OCI-LY7 (cell line): ENCODE measurements around the gene GYG1. TPM values are rescaled to one million over a fixed set of nuclear protein-coding genes. Genes with fewer than 3 reads are reported as not detected.

Source experiments
- BruUV-seq: library from RNA; stranded (reverse); fragments of 400-500 nt; replicated peaks from 2 replicates; lab custom pipeline; 2021; lab: Mats Ljungman, UMichigan
- CTCF ChIA-PET: fragments of 300-600 bp; sonication (Branson Sonifier 250); formaldehyde crosslinking; loops from one replicate; lab custom pipeline; 2022; ENCODE audit warnings: antibody characterized with exemption; ENCODE audit not compliant: unreplicated experiment; lab: Charles Lee
- POLR2A ChIA-PET: fragments of 300-600 bp; sonication (Branson Sonifier 250); formaldehyde crosslinking; loops from one replicate; lab custom pipeline; 2022; ENCODE audit warnings: antibody characterized with exemption; lab: Charles Lee
- DNase-seq: peaks from one replicate; pipeline ENCODE4 v3.0.0-alpha.2; 2015; ENCODE audit warnings: low spot score
- H2AFZ ChIP-seq: fragments of 200-600 bp; sonication (generic), shearing (Covaris generic); 2 replicates; pipeline ENCODE4 v1.6.1; 2014; ENCODE audit warnings: mild to moderate bottlenecking, antibody characterized with exemption, low read length, moderate library complexity
- H3K27ac ChIP-seq: fragments of 200-600 bp; sonication (generic); 2 replicates; pipeline ENCODE4 v1.5.1; 2014; ENCODE audit warnings: mixed run types, low read depth, mild to moderate bottlenecking, moderate library complexity, low read length, inconsistent platforms; ENCODE audit not compliant: poor library complexity, severe bottlenecking
- H3K36me3 ChIP-seq: fragments of 200-600 bp; sonication (generic); 2 replicates; pipeline ENCODE4 v1.6.1; 2014; ENCODE audit warnings: mild to moderate bottlenecking, antibody characterized with exemption, low read length, moderate library complexity, mixed read lengths; ENCODE audit not compliant: insufficient read depth
- H3K4me1 ChIP-seq: fragments of 200-600 bp; sonication (generic); 2 replicates; pipeline ENCODE4 v1.5.1; 2014; ENCODE audit warnings: mild to moderate bottlenecking, low read length; ENCODE audit not compliant: insufficient read depth, poor library complexity, severe bottlenecking
- H3K4me2 ChIP-seq: fragments of 200-600 bp; sonication (generic); 2 replicates; pipeline ENCODE4 v1.6.1; 2014; ENCODE audit warnings: mild to moderate bottlenecking, low read length
- H3K4me3 ChIP-seq: fragments of 200-600 bp; sonication (generic); 2 replicates; pipeline ENCODE4 v1.5.1; 2014; ENCODE audit warnings: mild to moderate bottlenecking, low read depth, low read length; ENCODE audit not compliant: poor library complexity, severe bottlenecking
- H3K79me2 ChIP-seq: fragments of 200-600 bp; sonication (generic); 2 replicates; pipeline ENCODE4 v1.6.1; 2016; ENCODE audit warnings: low read depth, mild to moderate bottlenecking, low read length, moderate library complexity, mixed read lengths; ENCODE audit not compliant: insufficient read depth
- H3K9me2 ChIP-seq: fragments of 200-600 bp; sonication (generic); 2 replicates; pipeline ENCODE4 v1.6.1; 2016; ENCODE audit warnings: mild to moderate bottlenecking, low read length, mixed read lengths; ENCODE audit not compliant: insufficient read depth
- H3K9me3 ChIP-seq: fragments of 200-600 bp; sonication (generic); 2 replicates; pipeline ENCODE4 v1.6.1; 2014; ENCODE audit warnings: mild to moderate bottlenecking, mixed run types, low read length, mixed read lengths
- H4K20me1 ChIP-seq: fragments of 200-600 bp; sonication (generic); 2 replicates; pipeline ENCODE4 v1.6.1; 2014; ENCODE audit warnings: mild to moderate bottlenecking, antibody characterized with exemption, low read length, moderate library complexity, mixed read lengths; ENCODE audit not compliant: insufficient read depth
- CTCF ChIP-seq: fragments of 200-600 bp; sonication (generic); conservative IDR thresholded peaks from 2 replicates; pipeline ENCODE4 v1.5.1; 2014; ENCODE audit warnings: mild to moderate bottlenecking, antibody characterized with exemption, low read length, moderate library complexity, mixed read lengths
- EZH2phosphoT487 ChIP-seq: fragments of 200-600 bp; sonication (generic); IDR thresholded peaks from 2 replicates; pipeline ENCODE4 v1.6.1; 2018; ENCODE audit warnings: low read depth, borderline replicate concordance, mild to moderate bottlenecking, mixed run types, antibody characterized with exemption, low read length, moderate library complexity, mixed read lengths
- intact Hi-C: fragments of 100-400 bp; cut with micrococcal nuclease; formaldehyde crosslinking; loops from one replicate; pipeline ENCODE4 v1.10.0; 2022; ENCODE audit not compliant: unreplicated experiment
- total RNA-seq, 2 experiments: library from RNA; depleted of rRNA in 1 of 2; stranded (reverse); fragments of >200 nt in 1 of 2; shearing (Covaris generic) in 1 of 2; gene quantifications; 2 replicates each; pipeline ENCODE4 v1.2.3, GENCODE V29; 2014 to 2022

Gene GYG1
- total RNA-seq, 2 experiments from 2014 or later = 11.5 to 53.6 TPM

- POLR2A ChIA-PET = interaction anchor here (0.6 to 1.3 kb wide), 6 partner anchors 18 to 276 kb away, joined by 3 to 5 read pairs (median 3); no protein-coding TSS in a partner anchor
Observed at GRCh38 chr3:148998715-148999423, 7.5 kb downstream of the GYG1 start.

GRCh38 chr3:148999806-149000205, 8.5 kb downstream of the GYG1 start:
- intact Hi-C loops = no loop called here

More at GRCh38 chr3:148998715-148999423, 7.5 kb downstream of the GYG1 start:
- CTCF ChIA-PET = no interaction called here
- Histone ChIP-seq H3K27ac (no peak overlapping the region), H4K20me1 (no peaks in the 10 kb centered on the region), H3K79me2 (no peaks in the 10 kb centered on the region), H3K4me2 (no peak overlapping the region), H3K9me3 (no peaks in the 10 kb centered on the region), H3K4me1 (peaks cover 5% of the 10 kb centered on the region), H3K4me3 (no peak overlapping the region), H2AFZ (no peak overlapping the region), H3K9me2 (no peaks in the 10 kb centered on the region), H3K36me3 (peaks cover 68% of the 10 kb centered on the region)
- BruUV-seq = no TSS peak
- no peak for DNase-seq
- TF ChIP-seq EZH2phosphoT487 = no peak
- no peak for TF ChIP-seq CTCF
- intact Hi-C loops = no loop called here

More at GRCh38 chr3:148999806-149000205, 8.5 kb downstream of the GYG1 start:
- no peak for DNase-seq
- Histone ChIP-seq H3K4me3 (no peak overlapping the region), H3K79me2 (no peaks in the 10 kb centered on the region), H3K9me2 (no peaks in the 10 kb centered on the region), H3K27ac (no peak overlapping the region), H3K4me1 (peaks cover 11% of the 10 kb centered on the region), H3K36me3 (peaks cover 58% of the 10 kb centered on the region), H3K4me2 (no peak overlapping the region), H3K9me3 (no peaks in the 10 kb centered on the region), H4K20me1 (no peaks in the 10 kb centered on the region), H2AFZ (no peak overlapping the region)
- ChIA-PET POLR2A (interaction anchor here (0.5 to 2.5 kb wide), 6 partner anchors 8 to 66 kb away, joined by 3 to 8 read pairs (median 5); partner anchors contain the start of gene GYG1), CTCF (interaction anchor here (0.5 kb wide), 1 partner anchor 11 kb away, joined by 3 read pairs; no protein-coding TSS in a partner anchor)
- TF ChIP-seq EZH2phosphoT487 (no peak), CTCF (no peak)
- no TSS peak for BruUV-seq
